H1 (cell line): Measurements from ENCODE around the gene NOP16. TPM values are rescaled to one million over a fixed set of nuclear protein-coding genes. Genes with fewer than 3 reads are reported as not detected.

ENCODE experiments used
- CTCF ChIA-PET: fragments of 300-600 bp; sonication (Branson Sonifier 250); formaldehyde crosslinking; loops from one replicate; lab custom pipeline; 2021; ENCODE audit not compliant: partially characterized antibody; lab: Charles Lee
- POLR2A ChIA-PET: fragments of 300-600 bp; sonication (Branson Sonifier 250); formaldehyde crosslinking; loops from one replicate; lab custom pipeline; 2021; ENCODE audit warnings: inconsistent platforms; ENCODE audit not compliant: partially characterized antibody; lab: Charles Lee
- DNase-seq, 2 experiments: peaks; one replicate each; pipeline versions ENCODE4 v3.0.0 to v3.0.0-alpha.2; 2010 to 2022; ENCODE audit warnings: low spot score in 2 of 2, low read depth in 1 of 2, mixed read lengths in 1 of 2
- FAIRE-seq: peaks from 2 replicates; lab custom pipeline; 2011; peaks lifted over from hg19 to GRCh38; lab: Jason Lieb, UNC
- H2AFZ ChIP-seq: 2 replicates; pipeline ENCODE4 v1.8.1; 2012; ENCODE audit warnings: low read length, inconsistent platforms
- H2AK5ac ChIP-seq: 2 replicates; pipeline ENCODE4 v1.6.1; 2013; ENCODE audit warnings: low read depth, low read length
- H2BK120ac ChIP-seq: replicated peaks from 2 replicates; pipeline ENCODE3; 2013; ENCODE audit warnings: low read depth, low read length, inconsistent platforms
- H2BK12ac ChIP-seq: 2 replicates; pipeline ENCODE4 v1.6.1; 2013; ENCODE audit warnings: low read depth, low read length
- H2BK15ac ChIP-seq: 2 replicates; pipeline ENCODE4 v1.6.1; 2013; ENCODE audit warnings: low read length
- H2BK20ac ChIP-seq: 2 replicates; pipeline ENCODE4 v1.6.1; 2013; ENCODE audit warnings: low read length
- H2BK5ac ChIP-seq: 2 replicates; pipeline ENCODE4 v1.6.1; 2013; ENCODE audit warnings: low read depth, low read length
- H3K14ac ChIP-seq: 2 replicates; pipeline ENCODE4 v1.6.1; 2013; ENCODE audit warnings: inconsistent platforms; ENCODE audit not compliant: insufficient read length
- H3K18ac ChIP-seq: 2 replicates; pipeline ENCODE4 v1.6.1; 2013; ENCODE audit warnings: low read length; ENCODE audit errors: extremely low read depth
- H3K23ac ChIP-seq: 2 replicates; pipeline ENCODE4 v1.6.1; 2013; ENCODE audit warnings: inconsistent platforms; ENCODE audit not compliant: insufficient read length
- H3K23me2 ChIP-seq: 2 replicates; pipeline ENCODE4 v1.6.1; 2013; ENCODE audit warnings: low read depth, low read length
- H3K27ac ChIP-seq: 2 replicates; pipeline ENCODE4 v1.6.1; 2011; ENCODE audit warnings: low read depth, low read length, inconsistent platforms
- H3K27me3 ChIP-seq, 4 experiments: replicated peaks in 1 of 4; 1 replicate in 1 of 4; 2 replicates in 3 of 4; pipeline versions ENCODE4 v1.6.1 to v1.8.1; 2011 to 2013; ENCODE audit warnings: low read length in 3 of 4, mild to moderate bottlenecking in 3 of 4, inconsistent platforms in 2 of 4, mixed read lengths in 2 of 4, moderate library complexity in 1 of 4; ENCODE audit not compliant: control insufficient read depth in 3 of 4, insufficient read depth in 3 of 4; ENCODE audit errors: extremely low read depth in 1 of 4
- H3K36me3 ChIP-seq, 4 experiments: 2 replicates each; pipeline versions ENCODE4 v1.6.1 to v1.8.1; 2011 to 2013; ENCODE audit warnings: mild to moderate bottlenecking in 4 of 4, low read length in 3 of 4, moderate library complexity in 2 of 4, control low read depth in 1 of 4, inconsistent platforms in 1 of 4; ENCODE audit not compliant: insufficient read depth in 4 of 4, control insufficient read depth in 2 of 4
- H3K4ac ChIP-seq: replicated peaks from 2 replicates; pipeline ENCODE3; 2013; ENCODE audit warnings: low read length, low read depth, mixed read lengths, inconsistent platforms; ENCODE audit not compliant: insufficient read length
- H3K4me1 ChIP-seq, 4 experiments: replicated peaks in 1 of 4; 1 replicate in 1 of 4; 2 replicates in 3 of 4; pipeline versions ENCODE4 v1.6.1 to v1.8.1; 2011 to 2013; ENCODE audit warnings: low read length in 3 of 4, inconsistent platforms in 2 of 4, mixed read lengths in 1 of 4; ENCODE audit not compliant: insufficient read depth in 4 of 4, control insufficient read depth in 3 of 4
- H3K4me2 ChIP-seq, 2 experiments: 2 replicates each; pipeline versions ENCODE4 v1.6.1 to v1.8.1; 2011 to 2013; ENCODE audit warnings: low read depth in 2 of 2, low read length in 2 of 2, control low read depth in 1 of 2, inconsistent platforms in 1 of 2, mild to moderate bottlenecking in 1 of 2; ENCODE audit not compliant: insufficient read depth in 1 of 2
- H3K4me3 ChIP-seq, 4 experiments: fragments of 200-600, 300-600 bp in 1 of 4; sonication (generic), shearing (Covaris generic), sonication (Bioruptor Twin) in 1 of 4; 2 replicates each; pipeline versions ENCODE4 v1.5.1 to v1.8.1; 2011 to 2016; ENCODE audit warnings: low read length in 4 of 4, low read depth in 3 of 4, control low read depth in 2 of 4, inconsistent platforms in 2 of 4, mild to moderate bottlenecking in 2 of 4, mixed read lengths in 1 of 4, moderate library complexity in 1 of 4; ENCODE audit not compliant: insufficient read depth in 2 of 4; ENCODE audit errors: extremely low read depth in 1 of 4
- H3K56ac ChIP-seq: replicated peaks from 2 replicates; pipeline ENCODE3; 2013; ENCODE audit warnings: low read depth, mild to moderate bottlenecking, mixed read lengths, low read length, inconsistent platforms; ENCODE audit not compliant: insufficient read length
- H3K79me1 ChIP-seq: 2 replicates; pipeline ENCODE4 v1.6.1; 2013; ENCODE audit warnings: low read depth, low read length, control low read depth
- H3K79me2 ChIP-seq, 2 experiments: 2 replicates each; pipeline versions ENCODE4 v1.6.1 to v1.8.1; 2012 to 2013; ENCODE audit warnings: low read length in 2 of 2, mild to moderate bottlenecking in 2 of 2, inconsistent platforms in 1 of 2; ENCODE audit not compliant: insufficient read depth in 2 of 2, control insufficient read depth in 1 of 2
- H3K9ac ChIP-seq, 4 experiments: replicated peaks in 1 of 4; 1 replicate in 1 of 4; 2 replicates in 3 of 4; pipeline versions ENCODE4 v1.6.1 to v1.8.1; 2011 to 2013; ENCODE audit warnings: low read depth in 3 of 4, low read length in 3 of 4, control low read depth in 2 of 4, mild to moderate bottlenecking in 2 of 4, moderate library complexity in 2 of 4, inconsistent platforms in 1 of 4; ENCODE audit errors: extremely low read depth in 1 of 4
- H3K9me3 ChIP-seq, 2 experiments: 2 replicates each; pipeline versions ENCODE4 v1.6.1 to v1.8.1; 2012 to 2013; ENCODE audit warnings: mild to moderate bottlenecking in 2 of 2, moderate library complexity in 2 of 2, control low read depth in 1 of 2, inconsistent platforms in 1 of 2, low read depth in 1 of 2, low read length in 1 of 2, mixed read lengths in 1 of 2; ENCODE audit not compliant: insufficient read depth in 2 of 2
- H4K20me1 ChIP-seq, 2 experiments: replicated peaks in 1 of 2; 2 replicates each; pipeline versions ENCODE3 to v1.8.1; 2011 to 2013; ENCODE audit warnings: inconsistent platforms in 2 of 2, low read length in 2 of 2, mild to moderate bottlenecking in 1 of 2; ENCODE audit not compliant: insufficient read depth in 2 of 2, control insufficient read depth in 1 of 2
- H4K5ac ChIP-seq: 2 replicates; pipeline ENCODE4 v1.6.1; 2013; ENCODE audit warnings: low read length, low read depth, mixed read lengths, inconsistent platforms; ENCODE audit not compliant: insufficient read length
- H4K8ac ChIP-seq: 2 replicates; pipeline ENCODE4 v1.8.0; 2013; ENCODE audit warnings: mild to moderate bottlenecking, moderate library complexity, low read length, inconsistent platforms; ENCODE audit not compliant: insufficient read depth; ENCODE audit errors: extremely low read depth
- H4K91ac ChIP-seq: replicated peaks from 2 replicates; pipeline ENCODE3; 2013; ENCODE audit warnings: low read length, mixed read lengths, inconsistent platforms; ENCODE audit not compliant: insufficient read length
- KDM4A ChIP-seq: IDR thresholded peaks from one replicate; pipeline ENCODE4 v1.7.1; 2012; ENCODE audit warnings: low read depth, mild to moderate bottlenecking, moderate library complexity, low read length, inconsistent platforms; ENCODE audit not compliant: severe bottlenecking
- SAP30 ChIP-seq: fragments of 300-600 bp; sonication (generic); IDR thresholded peaks from 2 replicates; pipeline ENCODE4 v1.7.1; 2012; ENCODE audit warnings: low read length, moderate library complexity, mild to moderate bottlenecking, inconsistent platforms; ENCODE audit not compliant: insufficient read depth, insufficient replicate concordance
- WGBS, 2 experiments: shearing (Covaris generic) in 1 of 2; methylation state at CpG; one replicate each; pipeline versions ENCODE4 v1.1.6 to v1.1.7; 2013 to 2015; ENCODE audit warnings: low lambda C conversion rate in 2 of 2, mixed read lengths in 2 of 2, inconsistent platforms in 1 of 2, low coverage in 1 of 2, missing lambda C conversion rate in 1 of 2; ENCODE audit not compliant: insufficient replicate concordance in 2 of 2, insufficient coverage in 1 of 2, insufficient read length in 1 of 2; ENCODE audit errors: extremely low coverage in 1 of 2, missing lambda C conversion rate in 1 of 2; 5-methylcytosine and 5-hydroxymethylcytosine counted together
- polyA plus RNA-seq, 7 experiments: library from polyadenylated mRNA; depleted of rRNA in 3 of 7; stranded (reverse) in 5 of 7; unstranded in 2 of 7; fragments of >200 nt in 5 of 7; fragments of 200-250 nt in 2 of 7; gene quantifications; 1 replicate in 5 of 7; 2 replicates in 1 of 7; 4 replicates in 1 of 7; pipeline versions ENCODE4 v1.2.1 to v1.2.3, GENCODE V29; 2011 to 2013; ENCODE audit warnings: missing spikeins in 2 of 7, mixed read lengths in 2 of 7
- total RNA-seq: library from RNA; stranded (reverse); fragmentation: NEBNext Ultra II Directional; extraction: Animal tissue kit (Norgen Biotek cat#: 25700); gene quantifications from 2 replicates; pipeline ENCODE4 v1.2.1, GENCODE V29; 2021

Gene NOP16
- total and polyA plus RNA-seq, 2 of the 8 experiments (the other 6 are each of a cell fraction or from before 2014, with no cell fraction given): 46.9 to 65.2 TPM

GRCh38 chr5:176432707-176433106 lies 44.3 kb upstream of the NOP16 start:
- no peak overlapping the region for H4K91ac ChIP-seq
- no peak overlapping the region for H2AK5ac ChIP-seq
- FAIRE-seq: no peak
- no peaks in the 10 kb centered on the region for H3K27me3 ChIP-seq
- DNase-seq: no peak
- no peaks in the 10 kb centered on the region for H4K20me1 ChIP-seq
- H3K23me2 ChIP-seq: no peaks in the 10 kb centered on the region
- no peak overlapping the region for H3K56ac ChIP-seq
- no peak overlapping the region for H3K4me3 ChIP-seq
- H3K4me1 ChIP-seq: no peaks in the 10 kb centered on the region
- ChIA-PET POLR2A (no interaction called here), CTCF (interaction anchor here (1.8 kb wide), 1 partner anchor 26 kb away, joined by 5 read pairs; no protein-coding TSS in a partner anchor)
- H3K4me2 ChIP-seq: no peak overlapping the region
- no peak overlapping the region for H2AFZ ChIP-seq
- H3K23ac ChIP-seq: no peak overlapping the region
- H2BK12ac ChIP-seq: no peak overlapping the region
- H3K9me3 ChIP-seq: peaks cover 2 to 11% of the 10 kb centered on the region in 2 experiments; a peak in 1 of 4 replicates
- no peak overlapping the region for H2BK120ac ChIP-seq
- no peak overlapping the region for H4K8ac ChIP-seq
- no peak overlapping the region for H3K4ac ChIP-seq
- no peaks in the 10 kb centered on the region for H3K79me2 ChIP-seq
- no peak overlapping the region for H2BK15ac ChIP-seq
- no peak overlapping the region for H3K27ac ChIP-seq
- H3K79me1 ChIP-seq: no peaks in the 10 kb centered on the region
- H2BK5ac ChIP-seq: no peak overlapping the region
- H2BK20ac ChIP-seq: no peak overlapping the region
- WGBS, 2 experiments: 100% methylated on average over 4 of the region's 5 CpGs; no CpG with 5 or more reads in 1 of the 2 experiments
- no peak overlapping the region for H3K18ac ChIP-seq
- H3K9ac ChIP-seq: no peak overlapping the region
- no peak overlapping the region for H4K5ac ChIP-seq
- no peak overlapping the region for H3K14ac ChIP-seq
- H3K36me3 ChIP-seq: no peaks in the 10 kb centered on the region
- TF ChIP-seq SAP30 (no peak), KDM4A (no peak)
